GM12874 (cell line): ENCODE measurements around the gene BNC2.

Experiments used
- CTCF ChIP-seq: IDR thresholded peaks from 2 replicates; pipeline ENCODE4 v1.5.1; 2011; ENCODE audit warnings: low read depth, mild to moderate bottlenecking, control low read depth, low read length, moderate library complexity; ENCODE audit not compliant: insufficient read depth

The BNC2 gene

GRCh38 chr9:16877256-16877655 is 6.8 kb upstream of the BNC2 start:
- no peak for TF ChIP-seq CTCF

GRCh38 chr9:16873126-16873802 is 2.8 kb upstream of the BNC2 start:
- TF ChIP-seq CTCF, result no peak

- TF ChIP-seq CTCF, result no peak
Observed at GRCh38 chr9:16871336-16872151, 1.1 kb upstream of the BNC2 start.

GRCh38 chr9:16869882-16870595 is 431 bp downstream of the BNC2 start:
- no peak for TF ChIP-seq CTCF

- no peak for TF ChIP-seq CTCF
Observed at GRCh38 chr9:16869131-16869881, 1.2 kb downstream of the BNC2 start.

- no peak for TF ChIP-seq CTCF
Observed at GRCh38 chr9:16868701-16869100, 1.8 kb downstream of the BNC2 start.
